Measurements from ENCODE around the gene DYSF.

The DYSF gene

DNA sequence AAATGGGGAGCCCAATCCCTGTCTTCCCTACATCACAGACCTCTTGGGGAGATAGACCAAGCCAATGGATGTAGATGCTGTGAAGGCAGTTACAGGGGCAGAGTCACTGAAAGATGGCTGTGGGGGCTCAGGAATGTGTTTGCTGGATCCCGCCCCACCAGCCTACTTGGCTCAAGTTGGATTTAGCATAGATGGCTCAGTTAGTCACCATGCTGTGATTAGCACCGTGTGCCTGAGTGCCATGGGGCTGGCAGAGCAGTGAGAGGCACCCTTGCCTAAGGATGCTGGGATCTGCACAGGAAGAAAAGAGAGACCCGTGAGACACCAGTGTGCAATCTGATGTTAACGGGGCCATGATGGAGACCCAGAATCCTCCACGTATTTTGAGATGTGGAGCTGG, 228.3 kb downstream of the DYSF start:
- peak; percentile 9 for DNase-seq

- DNase-seq: peak; percentile 10
These were observed 229.0 kb downstream of the DYSF start for GRCh38 chr2:71682341-71682740.

DNA sequence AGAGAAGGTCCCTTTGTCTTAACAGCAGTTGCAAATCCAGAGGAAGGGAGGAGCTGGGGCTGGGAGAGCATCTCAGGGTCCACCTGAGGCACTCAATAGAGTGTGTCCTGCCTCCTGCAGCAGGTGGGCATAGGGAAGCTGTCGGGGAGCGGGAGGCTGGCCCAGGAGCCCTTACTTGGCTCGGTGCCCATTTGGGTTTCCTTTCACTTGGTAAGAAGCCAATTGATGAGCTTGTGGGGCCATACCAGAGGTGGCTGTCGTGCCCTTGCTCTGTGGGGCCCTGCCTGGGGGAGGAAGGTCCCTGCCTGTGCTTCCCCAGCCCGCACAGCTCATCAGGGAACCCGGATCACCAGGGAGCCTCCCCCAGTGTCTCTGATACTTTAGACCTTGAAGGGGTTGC, 229.7 kb downstream of the DYSF start:
- DNase-seq: peak; percentile 26

DNA sequence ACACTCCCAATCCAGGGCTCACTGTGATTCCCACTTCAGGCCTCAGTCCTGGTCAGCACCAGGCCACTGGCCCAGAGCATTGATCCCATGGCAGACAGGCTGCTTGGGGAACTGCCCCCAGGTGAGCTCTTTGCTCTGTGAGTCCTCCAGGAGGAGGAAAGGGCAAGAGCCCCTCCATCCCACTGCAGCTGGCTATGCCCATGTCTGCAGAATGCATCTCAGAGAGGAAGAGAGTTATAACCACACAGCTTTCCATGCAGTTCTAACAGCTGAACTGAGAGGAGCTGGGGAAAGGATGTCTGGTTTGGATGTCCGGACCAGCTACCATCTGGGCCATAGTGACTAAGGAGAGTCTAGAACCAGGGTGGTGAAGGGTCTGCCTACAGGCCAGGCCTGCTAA, 230.3 kb downstream of the DYSF start:
- DNase-seq: no peak

- no peak for DNase-seq
These were observed 231.1 kb downstream of the DYSF start for GRCh38 chr2:71684226-71685072.

DNA sequence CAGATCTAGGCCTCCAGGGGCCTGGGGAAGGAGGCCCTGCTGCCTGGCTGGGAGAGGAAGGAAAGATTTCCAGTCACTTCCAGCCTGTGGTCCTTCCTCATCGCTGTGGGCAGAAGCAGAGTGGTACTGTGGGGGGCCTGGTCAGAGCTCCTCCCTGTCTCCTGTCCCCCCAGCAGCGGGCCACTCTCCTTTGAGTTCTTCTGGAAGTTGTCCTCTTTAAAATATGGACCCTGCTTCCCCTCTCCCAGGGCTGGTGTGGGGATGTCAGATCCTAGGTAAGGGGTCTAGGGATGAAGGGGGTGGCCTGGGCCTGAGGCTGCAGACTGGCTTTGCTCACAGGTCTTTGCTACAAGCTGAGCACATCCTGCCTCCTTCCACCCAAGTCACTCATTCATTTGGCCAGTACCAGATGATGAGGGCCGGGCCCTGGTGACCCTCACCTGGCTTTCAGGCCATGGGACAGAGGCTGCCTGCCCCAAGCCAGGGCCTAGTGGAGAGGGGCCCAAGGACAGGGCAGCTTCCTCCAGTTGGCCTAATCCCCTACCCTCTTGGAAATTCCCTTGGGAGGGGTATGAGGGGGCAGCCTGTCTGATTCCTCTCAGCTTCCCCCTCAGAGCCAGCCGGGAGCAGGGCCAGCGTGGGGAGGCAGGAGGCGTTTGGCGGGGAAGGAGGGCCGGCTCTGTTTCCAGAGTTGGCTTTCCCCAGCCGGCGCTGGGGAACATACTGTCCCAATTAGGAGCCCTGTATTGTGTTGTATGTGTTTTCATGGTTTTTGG, 231.9 kb downstream of the DYSF start:
- peak; percentile 71 for DNase-seq

- DNase-seq: no peak
These were observed 232.7 kb downstream of the DYSF start for GRCh38 chr2:71685941-71686611.

DNA sequence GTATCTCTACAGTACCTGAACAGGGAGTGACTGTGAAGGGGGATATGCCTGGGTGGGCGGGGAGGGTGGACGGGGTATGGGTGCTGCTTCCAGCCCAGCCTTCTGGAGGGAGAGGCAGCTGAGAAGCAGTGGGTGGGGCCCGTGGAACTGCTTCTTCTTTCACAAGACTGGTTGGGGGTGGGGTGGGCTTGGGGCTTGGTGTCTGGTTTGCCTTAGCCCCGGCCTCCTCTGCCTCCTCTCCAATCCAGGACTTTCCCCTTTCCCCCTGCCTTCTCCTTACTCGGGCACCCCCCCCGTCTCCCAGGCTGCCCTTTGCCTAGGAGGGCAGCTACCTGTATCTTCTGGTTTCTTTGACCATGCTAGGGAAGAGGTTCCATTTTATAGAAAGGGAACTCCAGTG, 233.4 kb downstream of the DYSF start:
- no peak for DNase-seq

- DNase-seq: no peak
These were observed 234.1 kb downstream of the DYSF start for GRCh38 chr2:71687412-71687811.

GRCh38 chr2:71688530-71688929, 235.2 kb downstream of the DYSF start:
- no peak for DNase-seq

DNA sequence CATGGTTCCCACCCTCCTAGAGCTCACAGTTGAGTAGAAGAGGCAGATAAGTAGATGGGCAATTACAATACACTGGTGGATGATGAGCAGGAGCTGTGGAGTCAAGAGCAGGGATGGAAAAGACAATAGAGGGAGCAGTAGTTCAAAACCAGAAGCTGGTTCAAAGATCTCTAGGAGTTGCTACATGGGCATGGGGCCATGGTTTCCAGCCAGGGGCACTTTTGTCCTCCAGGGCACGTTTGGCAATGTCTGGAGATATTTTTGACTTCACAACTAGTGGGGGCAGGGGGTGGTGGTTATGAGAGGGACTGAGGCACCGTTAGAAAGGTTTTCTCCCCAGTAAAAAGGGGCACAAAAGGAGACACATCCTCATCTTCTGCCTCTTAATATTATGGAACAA, 236.0 kb downstream of the DYSF start:
- no peak for DNase-seq

- no peak for DNase-seq
These were observed 236.8 kb downstream of the DYSF start for GRCh38 chr2:71689968-71690834.

- DNase-seq: no peak
These were observed 237.6 kb downstream of the DYSF start for GRCh38 chr2:71690876-71691475.

GRCh38 chr2:71691747-71692441, 238.5 kb downstream of the DYSF start:
- DNase-seq: peak; percentile 52

- no peak for DNase-seq
These were observed 239.4 kb downstream of the DYSF start for GRCh38 chr2:71692621-71693277.

DNA sequence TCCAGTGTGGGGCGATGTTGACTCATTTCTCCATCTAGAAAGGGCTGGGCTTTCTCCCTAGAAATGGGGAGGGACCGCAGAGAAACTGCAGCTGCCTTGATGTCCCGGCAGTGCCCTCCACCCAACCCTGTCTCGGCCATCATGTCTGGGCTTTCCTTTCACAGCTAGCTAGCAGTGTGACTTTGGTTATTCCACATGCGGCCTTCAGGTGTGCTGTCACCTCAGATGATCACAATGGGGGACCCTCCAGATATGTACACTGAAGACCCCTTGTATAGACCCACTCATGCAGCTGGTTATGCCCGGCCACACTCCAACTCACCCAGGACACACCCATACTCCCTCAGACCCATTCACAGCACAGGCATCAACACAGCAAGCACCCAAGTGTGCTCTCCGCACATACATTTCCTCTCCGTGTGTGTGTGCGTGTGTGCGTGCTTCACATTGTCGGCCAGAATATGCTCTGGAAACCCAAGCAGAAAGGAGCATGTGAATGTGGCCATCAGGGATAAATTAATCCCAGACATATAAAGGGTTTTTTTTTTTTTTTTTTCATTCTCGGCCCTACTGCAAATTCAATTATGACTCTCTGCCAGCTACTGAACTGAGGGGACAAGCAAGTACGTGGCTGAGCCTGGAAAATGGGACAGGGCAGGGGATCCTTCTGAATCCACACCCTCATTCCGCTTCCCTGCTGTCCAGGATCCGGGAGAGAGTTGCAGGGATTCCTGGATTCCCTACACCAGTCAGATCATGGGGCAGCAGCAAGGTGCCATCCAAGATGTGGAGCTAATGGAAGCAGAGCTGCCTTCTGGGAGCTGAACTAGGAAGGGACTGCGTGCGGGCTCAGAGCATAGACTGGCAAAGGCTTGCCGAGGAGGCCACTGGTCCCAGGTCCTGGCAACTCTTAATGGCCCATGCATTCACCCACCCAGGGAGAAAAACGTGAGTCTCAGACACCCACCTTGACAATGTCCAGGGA, 240.2 kb downstream of the DYSF start:
- peak; percentile 40 for DNase-seq

GRCh38 chr2:71694501-71695234, 241.3 kb downstream of the DYSF start:
- no peak for DNase-seq

GRCh38 chr2:71695235-71696120, 242.1 kb downstream of the DYSF start:
- DNase-seq: no peak
